SK-N-DZ (cell line): Measurements from ENCODE around the gene ARHGAP26.
"Not testable (repeated sequence)": the region's sequence is repeated elsewhere in the genome, so short reads cannot be mapped to it uniquely, and the experiment has no call there.

Experiments used
- DNase-seq: peaks from one replicate; pipeline ENCODE4 v3.0.0-alpha.2; 2015; ENCODE audit warnings: low spot score

Gene ARHGAP26

GRCh38 chr5:142981886-142982820 lies 212.0 kb downstream of the ARHGAP26 start:
- no peak for DNase-seq

GRCh38 chr5:142982821-142983200 lies 212.6 kb downstream of the ARHGAP26 start:
- DNase-seq: no peak

- DNase-seq: no peak
These were observed 213.8 kb downstream of the ARHGAP26 start for GRCh38 chr5:142984011-142984410.

- DNase-seq: no peak
These were observed 214.3 kb downstream of the ARHGAP26 start for GRCh38 chr5:142984525-142984924.

- not testable (repeated sequence) for DNase-seq
These were observed 219.1 kb downstream of the ARHGAP26 start for GRCh38 chr5:142989270-142989669.

GRCh38 chr5:142990073-142990472 lies 219.9 kb downstream of the ARHGAP26 start:
- DNase-seq: not testable (repeated sequence)

- DNase-seq: no peak
These were observed 224.0 kb downstream of the ARHGAP26 start for GRCh38 chr5:142994218-142994617.

- DNase-seq: not testable (repeated sequence)
These were observed 225.4 kb downstream of the ARHGAP26 start for GRCh38 chr5:142995621-142996020.

GRCh38 chr5:142997591-142997990 lies 227.4 kb downstream of the ARHGAP26 start:
- DNase-seq: no peak

GRCh38 chr5:142998316-142999020 lies 228.3 kb downstream of the ARHGAP26 start:
- no peak for DNase-seq

GRCh38 chr5:143000551-143000950 lies 230.4 kb downstream of the ARHGAP26 start:
- DNase-seq: not testable (repeated sequence)

GRCh38 chr5:143001764-143002351 lies 231.7 kb downstream of the ARHGAP26 start:
- DNase-seq: no peak

- peak; percentile 40 for DNase-seq
These were observed 232.5 kb downstream of the ARHGAP26 start for GRCh38 chr5:143002459-143003327.

- no peak for DNase-seq
These were observed 233.1 kb downstream of the ARHGAP26 start for GRCh38 chr5:143003328-143003636.

GRCh38 chr5:143004361-143005145 lies 234.4 kb downstream of the ARHGAP26 start:
- no peak for DNase-seq

- DNase-seq: no peak
These were observed 236.3 kb downstream of the ARHGAP26 start for GRCh38 chr5:143006501-143006900.

- DNase-seq: no peak
These were observed 237.9 kb downstream of the ARHGAP26 start for GRCh38 chr5:143008032-143008431.

- DNase-seq: no peak
These were observed 238.8 kb downstream of the ARHGAP26 start for GRCh38 chr5:143008809-143009521.

- no peak for DNase-seq
These were observed 240.2 kb downstream of the ARHGAP26 start for GRCh38 chr5:143010351-143010750.

- no peak for DNase-seq
These were observed 241.4 kb downstream of the ARHGAP26 start for GRCh38 chr5:143011585-143011984.
